ENCODE measurements around the gene SERPINA3.
"Not testable (repeated sequence)": the region's sequence is repeated elsewhere in the genome, so short reads cannot be mapped to it uniquely, and the experiment has no call there.

The SERPINA3 gene

GRCh38 chr14:94586635-94587034 is 25.6 kb upstream of the SERPINA3 start:
- DNase-seq, result no peak

GRCh38 chr14:94588311-94588710 is 23.9 kb upstream of the SERPINA3 start:
- DNase-seq, result no peak

- no peak for DNase-seq
Observed at GRCh38 chr14:94591073-94591472, 21.1 kb upstream of the SERPINA3 start.

- DNase-seq, result no peak
Observed at GRCh38 chr14:94591871-94592270, 20.3 kb upstream of the SERPINA3 start.

GRCh38 chr14:94592457-94592856 is 19.7 kb upstream of the SERPINA3 start:
- DNase-seq, result no peak

GRCh38 chr14:94593376-94593748 is 18.8 kb upstream of the SERPINA3 start:
- DNase-seq, result no peak

- DNase-seq, result no peak
Observed at GRCh38 chr14:94593749-94594431, 18.3 kb upstream of the SERPINA3 start.

- no peak for DNase-seq
Observed at GRCh38 chr14:94594441-94594840, 17.8 kb upstream of the SERPINA3 start.

GRCh38 chr14:94595912-94596311 is 16.3 kb upstream of the SERPINA3 start:
- no peak for DNase-seq

- DNase-seq, result no peak
Observed at GRCh38 chr14:94596361-94596760, 15.8 kb upstream of the SERPINA3 start.

GRCh38 chr14:94597788-94598187 is 14.4 kb upstream of the SERPINA3 start:
- no peak for DNase-seq

- DNase-seq, result no peak
Observed at GRCh38 chr14:94598506-94598815, 13.7 kb upstream of the SERPINA3 start.

- DNase-seq, result no peak
Observed at GRCh38 chr14:94598816-94599655, 13.2 kb upstream of the SERPINA3 start.

- no peak for DNase-seq
Observed at GRCh38 chr14:94599656-94600004, 12.6 kb upstream of the SERPINA3 start.

- DNase-seq, result no peak
Observed at GRCh38 chr14:94600148-94600545, 12.0 kb upstream of the SERPINA3 start.

- DNase-seq, result no peak
Observed at GRCh38 chr14:94601884-94602391, 10.3 kb upstream of the SERPINA3 start.

GRCh38 chr14:94602722-94603121 is 9.5 kb upstream of the SERPINA3 start:
- no peak for DNase-seq

GRCh38 chr14:94605361-94605760 is 6.8 kb upstream of the SERPINA3 start:
- no peak for DNase-seq

- DNase-seq, result not testable (repeated sequence)
Observed at GRCh38 chr14:94608966-94609365, 3.2 kb upstream of the SERPINA3 start.

GRCh38 chr14:94611179-94611578 is 1.0 kb upstream of the SERPINA3 start:
- DNase-seq, result no peak

- no peak for DNase-seq
Observed at GRCh38 chr14:94612580-94613554, 676 bp downstream of the SERPINA3 start.

GRCh38 chr14:94613720-94614644 is 1.8 kb downstream of the SERPINA3 start:
- no peak for DNase-seq

Measured in CD4-positive, alpha-beta T cell treated with Interleukin-17A for 1 hour (primary cell).